Measurements from ENCODE around the gene CCDC187.
"Not testable (repeated sequence)": the region's sequence is repeated elsewhere in the genome, so short reads cannot be mapped to it uniquely, and the experiment has no call there.

Gene CCDC187

DNA sequence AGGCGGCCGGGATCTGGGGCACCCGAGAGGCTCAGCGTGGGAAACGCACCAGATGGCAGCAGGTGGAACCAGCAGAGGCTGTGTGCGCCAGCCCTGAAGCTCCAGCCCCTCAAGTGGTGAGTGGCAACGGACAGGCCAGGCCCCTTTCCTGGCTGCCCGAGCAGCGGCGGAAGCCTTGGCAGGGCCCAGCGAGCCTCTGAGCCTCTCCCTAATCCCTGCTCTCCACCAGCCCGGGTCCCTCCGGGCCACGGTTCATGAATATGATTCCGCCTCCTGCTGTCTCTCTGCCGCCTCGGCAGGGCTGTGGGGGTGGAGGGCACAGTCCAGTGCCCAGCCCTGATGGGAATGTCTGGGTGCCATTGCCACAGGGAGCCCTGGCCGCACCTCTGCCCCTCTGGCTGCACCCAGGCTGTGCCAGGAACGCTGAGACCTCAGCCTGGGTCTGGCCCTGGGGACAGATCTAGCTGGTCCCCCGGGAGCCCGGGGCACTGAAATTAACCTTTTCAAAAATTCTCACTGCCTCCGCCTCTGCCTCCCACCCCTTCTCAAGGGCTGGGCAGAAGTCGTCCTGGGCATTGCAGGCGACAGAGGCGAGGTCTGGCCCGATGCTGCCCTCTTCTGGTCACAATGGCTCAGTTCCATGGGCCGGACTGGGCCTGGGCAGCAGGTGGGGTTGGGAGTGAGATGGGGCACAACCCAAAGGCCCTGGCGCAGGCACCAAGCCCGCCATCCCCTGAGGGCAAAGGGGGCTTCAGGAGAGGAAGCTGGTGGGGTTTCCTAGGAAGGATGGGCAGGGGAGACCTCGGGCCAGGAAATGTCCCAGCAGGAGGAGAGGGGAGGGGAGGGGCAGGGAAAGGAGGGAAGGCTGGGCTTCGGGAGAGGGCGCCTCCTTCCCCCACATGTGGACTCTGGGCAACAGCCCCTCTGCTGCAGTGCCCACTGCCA lies 20.3 kb downstream of the CCDC187 start:
- DNase-seq: peak; percentile 77 to 88 (median 84)

DNA sequence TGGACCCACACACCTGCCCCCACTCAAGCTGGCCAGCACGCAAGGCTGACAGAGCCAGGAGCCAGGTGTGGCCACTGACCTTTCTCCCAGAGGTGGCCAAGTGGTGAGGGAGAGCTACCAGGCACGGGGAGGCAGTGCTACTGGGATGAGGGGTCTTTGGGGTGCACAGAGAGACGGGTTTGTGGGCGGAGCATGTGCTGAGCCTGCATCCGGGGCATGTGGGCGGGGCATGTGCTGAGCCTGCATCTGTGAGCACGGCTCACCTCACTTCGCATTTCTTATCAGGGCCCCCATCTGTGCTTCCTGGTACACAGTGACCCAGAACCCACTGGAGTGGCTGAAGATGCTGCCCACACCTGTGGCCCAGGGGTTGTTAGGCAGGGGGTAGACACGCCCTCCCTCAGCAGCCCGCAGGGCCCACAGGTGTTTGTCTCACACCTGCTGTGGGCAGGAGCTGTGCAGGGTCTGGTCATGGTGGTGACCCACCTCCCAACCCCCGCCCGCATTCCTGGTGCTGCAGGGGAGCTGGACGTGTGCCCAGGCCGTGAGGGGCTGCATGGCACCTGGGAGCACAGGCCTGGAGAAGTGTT lies 21.5 kb downstream of the CCDC187 start:
- DNase-seq: no peak

DNA sequence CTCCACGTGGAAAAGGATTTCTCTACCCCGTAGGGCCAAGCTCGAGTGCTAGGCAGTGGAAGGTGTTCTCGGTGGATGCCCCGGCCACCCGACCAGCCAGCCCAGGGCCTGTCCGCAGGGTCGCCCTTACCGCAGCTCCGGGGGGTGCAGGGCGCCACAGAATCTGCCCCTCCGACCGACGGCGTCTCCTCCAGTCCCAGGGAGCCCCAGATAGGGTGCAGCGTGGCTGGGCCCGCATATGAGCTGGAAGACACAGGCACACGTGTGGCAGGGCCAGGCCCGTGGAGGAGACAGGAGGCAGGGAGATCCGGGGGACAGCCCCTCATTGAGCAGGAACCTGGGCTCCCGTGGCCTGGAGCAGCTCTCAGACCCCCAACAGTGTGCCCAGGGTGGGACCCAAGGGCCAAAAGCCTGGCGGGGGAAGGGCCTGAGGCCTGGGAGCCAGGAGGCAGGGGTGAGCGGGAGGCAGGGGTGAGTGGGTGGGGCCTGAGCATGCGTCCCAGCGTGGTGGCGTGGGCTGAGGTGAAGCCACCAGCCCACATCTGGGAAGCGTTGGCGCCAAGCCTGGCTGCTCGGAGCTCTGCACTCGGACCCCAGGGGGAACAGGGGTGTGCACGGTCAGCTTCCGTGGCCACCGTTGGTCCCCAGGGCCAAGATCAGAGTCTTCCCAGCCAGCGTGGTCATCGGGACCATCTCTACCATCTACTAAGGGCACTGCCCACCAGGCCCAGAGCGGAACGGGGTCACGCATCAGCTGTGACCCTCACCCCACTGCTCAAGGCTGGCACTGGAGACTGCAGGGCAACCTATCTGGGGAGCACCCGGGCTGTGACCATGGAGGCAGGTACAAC lies 22.2 kb downstream of the CCDC187 start:
- DNase-seq: no peak

DNA sequence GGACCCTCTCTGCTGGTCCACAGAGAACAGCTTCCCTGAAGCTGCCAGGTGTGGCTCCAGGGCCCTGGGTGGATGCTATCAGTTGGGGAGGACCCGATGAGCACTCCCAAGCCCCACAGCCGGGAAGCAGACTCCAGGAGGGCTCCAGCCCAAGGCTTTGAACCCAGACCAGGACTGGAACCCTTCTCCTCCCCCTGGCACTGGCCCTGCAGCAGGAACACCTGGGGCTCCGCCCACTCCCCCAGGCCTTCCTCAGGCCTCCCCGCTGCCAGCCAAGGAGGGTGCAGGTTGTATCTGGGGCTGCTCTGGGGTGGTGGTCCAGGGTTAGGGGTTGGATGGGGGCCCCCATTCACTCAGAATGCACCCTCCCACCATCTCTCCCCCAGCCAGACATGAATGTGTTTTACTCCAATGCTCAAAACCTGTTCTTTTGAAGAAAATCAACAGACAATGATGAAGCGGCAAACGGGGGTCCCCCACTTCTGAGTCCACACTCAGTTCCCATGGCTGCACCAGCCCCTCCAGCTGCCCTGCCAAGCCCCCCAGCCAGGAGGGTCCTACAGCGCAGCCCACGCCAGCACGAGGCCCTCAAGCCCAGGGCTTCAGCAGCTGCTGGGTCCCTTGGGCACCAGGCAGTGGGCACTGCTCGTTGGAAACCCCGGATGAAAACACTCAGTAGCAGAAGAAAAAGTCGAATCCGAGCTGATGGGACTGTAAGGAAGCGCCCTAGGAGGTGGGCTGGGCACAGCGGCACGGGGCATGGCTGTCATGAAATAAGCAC lies 23.2 kb downstream of the CCDC187 start:
- DNase-seq: no peak

DNA sequence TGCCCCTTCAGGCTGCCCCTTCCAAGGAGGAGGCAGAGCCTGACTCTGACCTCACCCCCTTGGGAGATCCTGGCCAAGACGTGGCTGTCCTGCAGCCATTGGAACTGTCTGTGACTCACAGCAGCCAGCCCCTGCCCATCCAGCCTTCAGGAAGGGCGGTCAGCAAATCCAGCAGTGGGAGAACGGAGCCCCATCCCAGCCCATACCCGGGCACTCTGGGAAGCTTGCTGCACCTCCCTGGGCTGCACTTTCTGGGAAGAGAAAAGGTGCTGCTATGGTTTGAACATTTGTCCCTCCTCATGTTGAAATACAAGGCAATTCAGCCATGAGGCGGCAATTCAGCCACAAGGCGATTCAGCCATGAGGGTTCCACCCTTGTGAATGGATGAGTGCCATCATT lies 24.4 kb downstream of the CCDC187 start:
- DNase-seq: no peak

DNA sequence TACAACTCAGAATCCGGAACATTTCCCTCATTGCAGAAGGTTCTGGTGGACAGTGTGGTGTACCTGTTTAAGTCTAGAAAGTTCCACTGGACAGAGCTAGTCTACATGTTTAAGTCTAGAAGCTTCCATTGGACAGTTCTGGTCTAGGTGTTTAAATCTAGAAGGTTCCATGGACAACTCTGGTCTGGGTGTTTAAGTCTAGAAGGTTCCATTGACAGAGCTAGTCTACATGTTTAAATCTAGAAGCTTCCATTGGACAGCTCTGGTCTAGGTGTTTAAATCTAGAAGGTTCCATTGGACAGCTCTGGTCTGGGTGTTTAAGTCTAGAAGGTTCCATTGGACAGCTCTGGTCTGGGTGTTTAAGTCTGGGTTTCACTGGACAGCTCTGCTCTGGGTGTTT lies 25.0 kb downstream of the CCDC187 start:
- no peak for DNase-seq

DNA sequence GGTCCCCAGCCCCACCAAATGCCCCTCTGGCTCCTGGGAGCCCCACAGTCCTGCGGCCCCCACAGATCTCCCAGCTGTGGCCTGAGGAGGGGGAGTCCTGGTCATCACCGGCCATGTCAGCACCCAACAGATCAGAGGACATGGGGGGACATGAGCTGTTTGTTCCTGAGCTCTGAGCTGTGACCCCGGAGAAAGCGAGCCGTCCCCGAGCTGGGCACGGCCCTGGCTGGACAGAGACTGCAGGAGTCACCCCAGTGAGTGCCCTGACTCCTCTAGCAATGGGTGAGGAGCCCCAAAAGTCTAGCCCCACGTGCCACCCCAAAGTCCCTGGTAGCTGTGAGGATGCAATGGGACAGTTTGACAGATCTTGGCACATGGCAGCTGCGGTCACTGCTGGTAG lies 25.7 kb downstream of the CCDC187 start:
- DNase-seq: no peak

DNA sequence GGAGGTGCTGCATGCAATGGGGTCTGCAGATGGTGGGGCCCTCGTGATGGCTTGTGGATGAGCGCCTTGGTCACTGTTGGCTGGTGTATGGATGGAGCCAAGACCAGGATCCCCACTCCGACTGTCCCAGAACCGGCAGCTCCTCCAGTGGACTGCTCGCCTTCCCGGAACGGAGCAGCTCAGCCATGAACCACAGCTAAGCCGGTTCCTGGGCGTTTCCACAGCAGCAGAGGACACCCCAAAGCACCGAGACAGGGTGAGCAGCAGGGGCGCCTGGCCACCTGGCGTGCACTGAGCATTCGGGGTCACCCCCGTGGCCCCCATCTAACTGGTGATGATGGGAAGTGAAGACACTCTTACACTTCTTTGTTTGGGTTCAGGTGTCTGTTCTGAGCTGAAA lies 26.1 kb downstream of the CCDC187 start:
- DNase-seq: no peak

DNA sequence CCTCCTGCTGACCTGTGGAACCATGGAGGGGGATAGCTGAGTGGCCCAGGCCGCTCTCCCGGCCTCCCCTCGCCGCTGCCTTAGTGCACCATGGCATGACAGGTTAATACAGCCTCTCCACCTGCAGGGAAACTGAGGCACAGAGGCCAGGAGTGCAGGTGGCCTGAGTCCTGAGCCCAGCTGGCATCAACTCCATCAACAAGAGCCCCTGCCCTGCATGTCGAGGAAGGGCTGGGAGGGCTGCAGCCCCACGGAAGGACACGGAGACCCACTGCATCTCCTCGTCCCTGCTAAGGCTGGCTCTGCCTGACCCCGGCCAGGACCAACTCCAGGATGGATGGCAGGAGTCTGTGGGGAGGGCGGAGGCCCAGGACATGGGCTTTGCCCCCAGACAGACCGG lies 27.2 kb downstream of the CCDC187 start:
- no peak for DNase-seq

DNA sequence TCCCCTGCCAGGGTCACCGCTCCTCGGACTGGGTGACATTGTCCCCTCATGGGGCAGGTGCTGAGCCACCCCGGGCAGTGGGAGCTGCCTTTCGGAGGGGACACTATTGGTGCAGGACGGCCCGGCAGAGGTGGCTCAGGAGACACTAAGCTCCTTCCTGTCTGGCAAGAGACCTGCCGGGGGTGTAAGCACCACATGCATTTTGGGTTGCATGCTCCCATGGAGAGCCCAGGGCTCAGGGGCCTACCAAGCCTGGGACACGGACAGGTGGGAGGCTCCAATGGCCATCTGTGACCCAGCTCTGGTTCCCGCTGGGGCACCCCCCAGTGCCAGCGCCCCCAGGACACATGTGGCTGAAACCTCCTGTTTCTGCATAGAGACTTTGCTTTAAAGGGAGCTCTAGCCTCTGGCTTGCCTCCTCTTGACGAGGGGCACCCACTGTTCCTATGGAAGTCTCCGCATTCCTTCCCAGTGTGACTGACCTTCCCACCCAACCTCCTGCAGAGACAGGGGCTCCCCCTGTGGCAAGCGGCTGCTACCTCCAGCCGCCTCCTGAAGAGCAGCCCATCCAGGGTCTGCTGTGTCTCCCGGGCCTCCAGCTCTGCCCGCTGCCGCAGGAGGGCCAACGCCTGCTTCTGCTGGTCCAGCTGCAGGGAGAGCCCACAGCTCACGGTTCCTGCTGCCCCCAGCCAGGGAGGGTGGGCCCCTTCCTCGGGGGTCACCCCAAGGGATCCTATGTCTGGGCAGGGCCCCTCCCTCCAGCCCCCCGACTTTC lies 28.1 kb downstream of the CCDC187 start:
- no peak for DNase-seq

DNA sequence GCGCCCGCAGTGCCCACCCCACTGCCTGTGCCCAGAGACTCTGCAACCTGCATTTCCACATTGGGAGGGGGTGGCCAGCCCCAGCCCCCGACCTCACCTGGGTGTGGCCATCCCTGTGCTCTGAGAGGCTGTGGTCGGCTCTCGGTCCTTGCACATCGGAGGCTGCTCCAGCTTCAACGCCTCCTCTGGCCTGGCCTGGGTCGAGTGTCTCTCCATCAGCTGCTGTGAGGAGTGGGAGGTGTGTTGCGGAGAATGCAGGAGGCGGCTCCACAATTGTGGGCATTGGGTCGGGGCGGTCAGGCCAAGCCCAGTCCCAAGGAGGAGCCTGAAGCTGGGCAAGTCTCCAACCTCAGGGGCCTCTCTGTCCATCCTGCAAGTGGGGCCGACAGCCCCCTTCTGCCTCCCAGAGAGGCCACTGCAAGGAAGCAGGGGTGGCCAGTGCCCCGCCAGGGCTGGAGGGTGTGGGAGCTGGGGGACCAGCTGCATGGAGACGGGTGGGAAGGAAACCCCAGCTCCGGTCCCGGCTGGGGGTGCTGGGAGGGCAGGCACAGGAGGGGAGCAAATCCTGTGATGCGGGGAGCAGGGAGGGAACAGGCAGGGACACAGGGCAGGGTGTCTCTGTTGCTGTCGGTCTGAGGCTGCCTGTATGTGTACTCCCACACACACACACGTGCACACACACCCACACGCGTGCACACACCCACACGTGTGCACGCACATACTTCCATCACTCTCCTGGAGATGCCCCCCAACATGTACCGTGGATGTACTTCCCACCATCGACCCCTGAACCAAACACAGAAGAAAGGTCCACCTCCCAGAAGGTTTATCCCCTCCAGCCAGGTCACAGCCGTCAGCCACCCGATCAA lies 28.9 kb downstream of the CCDC187 start:
- DNase-seq: no peak

DNA sequence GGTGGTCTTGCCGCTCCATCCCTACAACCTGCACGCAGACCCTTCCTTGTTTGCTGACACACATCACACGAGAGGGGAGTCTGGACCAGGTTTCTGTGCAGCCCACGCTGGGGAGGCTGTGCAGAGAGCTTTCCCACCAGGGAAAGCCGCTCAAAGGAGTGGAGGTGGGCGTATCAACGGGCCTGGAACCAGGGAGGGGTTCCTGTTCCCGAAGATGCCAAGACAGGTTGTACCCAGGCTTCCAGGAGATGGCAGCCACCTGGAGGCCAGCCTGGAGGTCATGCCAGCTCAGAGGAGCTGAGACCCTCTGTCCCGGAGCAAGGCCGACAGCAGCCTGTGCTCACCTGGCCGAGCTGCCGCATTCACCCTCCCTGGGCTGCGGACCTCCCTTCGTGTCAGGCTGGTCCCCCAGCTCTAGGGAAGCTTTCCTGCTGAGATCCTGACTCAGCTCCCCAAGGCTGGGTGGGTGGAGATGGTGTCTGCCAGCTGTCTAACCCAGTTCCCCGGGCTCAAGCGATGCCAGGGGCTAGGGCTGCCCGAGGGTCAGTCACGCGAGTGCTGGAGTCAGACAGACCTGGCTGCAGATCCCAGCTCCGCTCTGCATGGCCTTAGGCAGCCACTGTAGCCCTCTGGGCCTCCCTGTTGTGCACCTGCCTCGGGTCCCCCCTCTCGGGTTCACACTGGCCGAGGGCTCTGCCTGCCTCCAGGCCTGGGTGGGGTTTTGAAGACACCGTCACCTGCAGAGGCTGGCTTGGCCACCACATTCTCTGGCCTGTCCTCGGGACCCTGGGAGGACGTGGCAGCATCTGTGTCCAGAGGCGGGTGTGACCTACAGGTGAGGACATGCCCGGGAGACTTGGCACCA lies 29.7 kb downstream of the CCDC187 start:
- DNase-seq: no peak

DNA sequence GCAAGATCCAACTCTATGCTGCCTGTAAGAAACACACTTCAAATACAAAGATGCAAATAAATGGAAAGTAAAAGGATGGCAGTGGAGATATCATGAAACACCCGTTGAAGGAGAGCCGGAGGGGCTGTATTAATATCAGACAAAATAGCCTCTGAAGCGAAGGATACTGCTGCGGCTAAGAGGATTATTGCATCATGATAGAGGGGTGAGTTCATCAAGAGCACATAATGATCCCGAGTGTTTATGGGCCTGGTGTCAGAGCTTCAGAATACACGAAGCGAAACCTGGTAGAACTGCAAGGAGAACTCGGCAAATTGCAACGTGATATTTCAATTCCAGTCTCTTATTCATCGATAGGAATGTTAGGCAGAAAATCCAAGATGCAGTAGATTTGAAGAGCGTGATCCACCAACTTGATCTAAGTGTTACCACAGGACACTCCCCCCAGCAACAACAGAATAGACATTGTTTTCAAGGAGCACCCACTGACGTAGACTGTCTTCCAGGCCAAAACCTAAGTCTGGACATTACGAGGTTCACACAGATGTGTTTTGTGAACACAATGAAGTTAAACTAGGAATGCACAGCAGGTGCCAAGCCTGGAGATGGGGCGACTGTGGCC lies 30.5 kb downstream of the CCDC187 start:
- no peak for DNase-seq

DNA sequence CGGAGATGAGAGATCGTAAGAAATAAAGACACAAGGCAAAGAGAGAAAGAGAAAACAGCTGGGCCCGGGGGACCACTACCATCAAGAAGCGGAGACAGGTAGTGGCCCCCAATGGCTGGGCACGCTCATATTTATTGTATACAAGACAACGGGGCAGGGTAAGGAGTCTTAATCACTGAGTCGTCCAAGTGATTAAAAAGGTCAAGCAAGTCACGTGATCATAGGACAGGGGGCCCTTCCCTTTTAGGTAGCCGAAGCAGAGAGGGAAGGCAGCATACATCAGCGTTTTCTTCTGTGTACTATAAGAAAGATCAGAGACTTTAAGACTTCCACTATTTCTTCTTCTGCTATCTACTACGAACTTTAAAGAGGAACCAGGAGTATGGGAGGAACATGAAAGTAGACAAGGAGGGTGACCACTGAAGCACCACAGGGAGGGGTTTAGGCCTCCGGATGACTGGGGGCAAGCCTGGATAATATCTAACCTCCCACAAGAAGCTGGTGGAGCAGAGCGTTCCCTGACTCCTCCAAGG lies 33.7 kb downstream of the CCDC187 start:
- DNase-seq: peak; percentile 16 to 69 (median 54)

DNA sequence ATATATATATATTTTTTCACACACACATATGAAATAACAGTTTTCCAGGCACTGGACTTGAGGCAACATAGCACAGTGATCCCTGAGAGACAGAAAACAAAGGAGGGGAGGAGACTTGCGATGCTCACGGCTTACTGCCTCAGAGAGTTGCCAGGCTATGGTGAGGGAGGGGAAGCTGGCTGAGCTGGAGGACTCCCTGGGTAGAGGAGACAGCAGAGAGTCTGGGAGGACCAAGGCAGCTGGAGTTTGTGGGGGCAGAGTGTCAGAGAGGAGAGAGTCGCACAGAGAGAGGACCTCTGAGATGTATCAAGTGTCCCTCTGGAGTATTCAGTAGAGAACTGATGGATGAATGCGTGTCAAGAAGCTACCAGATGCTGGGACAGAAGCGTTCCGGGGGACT lies 35.2 kb downstream of the CCDC187 start:
- no peak for DNase-seq

DNA sequence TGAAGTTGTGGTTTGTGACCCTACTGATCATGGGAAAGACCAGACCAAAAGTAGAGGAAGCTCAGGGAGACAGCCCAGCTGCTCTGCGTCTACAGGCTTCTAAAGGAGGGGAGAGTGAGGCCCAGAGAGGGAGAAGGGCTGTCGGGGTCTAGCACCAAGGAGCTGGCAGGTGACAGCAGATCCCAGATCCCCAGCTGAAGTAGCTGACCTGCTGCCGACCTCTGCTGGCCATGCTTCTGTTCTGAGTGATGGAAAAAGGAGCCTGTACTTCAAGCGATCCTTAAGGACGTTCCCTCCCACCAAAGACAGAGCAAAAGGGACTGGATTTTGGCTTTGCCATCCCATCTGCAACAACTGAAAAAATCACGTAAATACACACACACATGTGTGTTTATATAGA lies 35.6 kb downstream of the CCDC187 start:
- DNase-seq: no peak

DNA sequence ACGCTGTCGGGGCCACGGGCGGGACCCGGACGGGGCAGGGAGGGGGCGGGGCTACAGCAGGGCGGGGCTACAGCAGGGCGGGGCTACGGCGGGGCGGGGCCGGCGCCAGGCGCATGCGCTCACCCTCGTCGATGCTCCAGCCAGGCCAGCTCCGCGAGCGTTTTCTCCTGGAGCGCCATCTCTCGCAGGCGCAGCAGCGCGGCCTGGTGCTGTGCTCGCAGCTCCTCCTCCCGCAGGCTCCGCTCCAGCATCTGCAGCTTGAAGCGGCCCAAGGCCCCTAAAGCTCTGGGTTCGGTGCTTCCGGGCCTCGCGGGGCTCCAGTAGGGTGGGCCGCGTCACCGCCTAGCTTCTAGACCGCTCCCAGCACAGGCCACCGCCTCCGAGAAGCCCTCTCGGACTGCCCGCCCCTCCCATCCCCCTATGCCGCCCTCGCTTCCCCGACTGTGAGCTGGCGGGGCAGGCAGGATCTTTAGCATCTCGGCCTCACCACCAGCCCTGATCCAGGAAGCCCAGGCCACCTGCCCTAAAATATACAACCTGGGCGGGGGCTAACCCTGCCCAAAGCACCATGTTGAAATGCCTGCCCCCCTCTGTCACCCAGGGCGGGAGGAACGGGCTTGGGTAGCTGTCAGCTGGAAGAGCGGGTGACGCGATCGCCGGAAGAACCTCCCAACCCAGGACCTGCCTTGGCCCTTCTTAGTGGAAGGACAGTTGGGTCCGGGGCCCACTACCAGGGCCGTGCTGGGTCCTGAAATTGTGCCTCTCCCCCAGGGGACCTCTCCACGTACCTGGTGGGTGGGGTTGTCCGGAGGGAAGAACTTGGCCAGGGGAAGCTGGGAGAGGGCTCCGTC lies 36.4 kb downstream of the CCDC187 start:
- DNase-seq: peak; percentile 89 to 95 (median 92)

DNA sequence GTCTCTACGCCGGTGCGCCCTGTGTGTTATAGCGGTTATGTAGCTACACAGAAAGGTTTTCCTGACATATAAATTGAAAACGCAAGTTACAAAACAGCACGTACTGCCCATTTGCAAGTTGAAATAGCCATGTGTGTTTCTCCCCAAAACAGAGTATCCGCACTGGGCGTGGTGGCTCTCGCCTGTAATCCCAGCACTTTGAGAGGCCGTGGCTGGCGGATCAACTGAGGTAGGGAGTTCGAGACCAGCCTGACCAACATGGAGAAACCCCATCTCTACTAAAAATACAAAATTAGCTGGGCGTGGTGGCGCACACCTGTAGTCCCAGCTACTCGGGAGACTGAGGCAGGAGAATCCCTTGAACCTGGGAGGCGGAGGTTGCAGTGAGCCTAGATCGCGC lies 37.3 kb downstream of the CCDC187 start:
- not testable (repeated sequence) for DNase-seq

Measured in suppressor macrophage (primary cell).